ENCODE results near the gene RELN.

Gene RELN

GRCh38 chr7:103859709-103860108 is 129.7 kb downstream of the RELN start:
- TF ChIP-seq, protein P1, sequence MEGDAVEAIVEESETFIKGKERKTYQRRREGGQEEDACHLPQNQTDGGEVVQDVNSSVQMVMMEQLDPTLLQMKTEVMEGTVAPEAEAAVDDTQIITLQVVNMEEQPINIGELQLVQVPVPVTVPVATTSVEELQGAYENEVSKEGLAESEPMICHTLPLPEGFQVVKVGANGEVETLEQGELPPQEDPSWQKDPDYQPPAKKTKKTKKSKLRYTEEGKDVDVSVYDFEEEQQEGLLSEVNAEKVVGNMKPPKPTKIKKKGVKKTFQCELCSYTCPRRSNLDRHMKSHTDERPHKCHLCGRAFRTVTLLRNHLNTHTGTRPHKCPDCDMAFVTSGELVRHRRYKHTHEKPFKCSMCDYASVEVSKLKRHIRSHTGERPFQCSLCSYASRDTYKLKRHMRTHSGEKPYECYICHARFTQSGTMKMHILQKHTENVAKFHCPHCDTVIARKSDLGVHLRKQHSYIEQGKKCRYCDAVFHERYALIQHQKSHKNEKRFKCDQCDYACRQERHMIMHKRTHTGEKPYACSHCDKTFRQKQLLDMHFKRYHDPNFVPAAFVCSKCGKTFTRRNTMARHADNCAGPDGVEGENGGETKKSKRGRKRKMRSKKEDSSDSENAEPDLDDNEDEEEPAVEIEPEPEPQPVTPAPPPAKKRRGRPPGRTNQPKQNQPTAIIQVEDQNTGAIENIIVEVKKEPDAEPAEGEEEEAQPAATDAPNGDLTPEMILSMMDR (conservative IDR thresholded peaks at IDR 0.05), result no peak
- H3K27ac ChIP-seq, result no peak overlapping the region

GRCh38 chr7:103857435-103857834 is 132.0 kb downstream of the RELN start:
- no peak overlapping the region for H3K27ac ChIP-seq
- TF ChIP-seq, protein P1 (conservative IDR thresholded peaks at IDR 0.05), result no peak; the same call in 1 of the 2 replicates

GRCh38 chr7:103856929-103857328 is 132.5 kb downstream of the RELN start:
- no peak overlapping the region for H3K27ac ChIP-seq
- TF ChIP-seq, protein P1 (conservative IDR thresholded peaks at IDR 0.05), result no peak

GRCh38 chr7:103855671-103856070 is 133.8 kb downstream of the RELN start:
- H3K27ac ChIP-seq, result no peak overlapping the region
- TF ChIP-seq, protein P1 (conservative IDR thresholded peaks at IDR 0.05), result no peak

GRCh38 chr7:103854611-103855010 is 134.8 kb downstream of the RELN start:
- H3K27ac ChIP-seq, result no peak overlapping the region
- TF ChIP-seq, protein P1 (conservative IDR thresholded peaks at IDR 0.05), result no peak

DNA sequence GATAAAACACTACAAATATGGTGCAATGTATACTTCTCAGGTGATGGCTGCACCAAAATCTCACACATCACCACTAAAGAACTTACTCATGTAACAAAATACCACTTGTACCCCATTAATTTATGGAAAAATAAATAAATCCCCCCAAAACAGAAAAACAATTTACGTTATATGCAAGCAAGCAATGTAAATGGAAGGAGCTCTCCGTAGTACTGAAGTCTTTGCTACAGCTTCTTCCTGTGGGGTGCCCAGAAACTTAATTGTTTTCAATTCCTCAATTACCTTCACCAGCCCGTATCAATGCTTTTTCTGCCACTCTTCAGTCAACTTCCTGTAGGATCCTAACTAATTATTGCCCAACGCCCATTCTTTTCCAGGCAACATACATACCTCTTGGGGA is 138.1 kb downstream of the RELN start:
- no peak overlapping the region for H3K27ac ChIP-seq

GRCh38 chr7:103843689-103844480 is 145.6 kb downstream of the RELN start:
- no peak overlapping the region for H3K27ac ChIP-seq
- TF ChIP-seq, protein P1 (conservative IDR thresholded peaks at IDR 0.05), result no peak

More for the DNA sequence above, 138.1 kb downstream of the RELN start:
- TF ChIP-seq, protein P1 (conservative IDR thresholded peaks at IDR 0.05), result no peak

Measured in VCaP (cell line).